Measurements from ENCODE around the gene PTPRM.

Gene PTPRM

DNA sequence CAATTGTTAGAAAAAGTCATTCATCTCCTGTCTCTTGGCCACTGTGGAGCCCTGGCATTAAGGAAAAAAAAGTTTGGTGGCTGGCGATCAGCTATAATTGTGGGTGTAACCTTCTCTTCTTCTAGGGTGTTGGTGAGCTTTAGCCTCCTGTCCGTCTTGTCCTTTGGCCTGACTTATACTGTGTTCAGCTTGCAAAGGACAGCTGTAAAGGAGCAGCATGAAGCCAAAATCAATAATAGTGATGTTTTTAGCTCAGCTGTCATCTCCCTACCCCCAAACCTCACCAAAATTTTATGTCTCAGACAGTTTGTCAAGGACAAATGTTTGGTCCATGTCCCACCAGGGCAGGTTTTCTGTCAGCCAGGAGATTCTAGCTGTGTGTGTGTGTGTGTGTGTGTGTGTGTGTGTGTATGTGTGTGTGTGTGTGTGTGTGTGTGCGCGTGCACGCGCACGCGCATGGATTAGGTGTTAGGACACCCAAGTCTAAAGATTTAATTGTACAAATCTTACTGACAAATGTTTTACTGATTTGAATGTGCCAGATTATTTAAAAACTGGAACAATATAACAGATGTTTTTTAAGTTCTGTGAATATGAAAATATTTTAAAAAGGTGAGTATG is 109.2 kb downstream of the PTPRM start:
- no peak for DNase-seq

DNA sequence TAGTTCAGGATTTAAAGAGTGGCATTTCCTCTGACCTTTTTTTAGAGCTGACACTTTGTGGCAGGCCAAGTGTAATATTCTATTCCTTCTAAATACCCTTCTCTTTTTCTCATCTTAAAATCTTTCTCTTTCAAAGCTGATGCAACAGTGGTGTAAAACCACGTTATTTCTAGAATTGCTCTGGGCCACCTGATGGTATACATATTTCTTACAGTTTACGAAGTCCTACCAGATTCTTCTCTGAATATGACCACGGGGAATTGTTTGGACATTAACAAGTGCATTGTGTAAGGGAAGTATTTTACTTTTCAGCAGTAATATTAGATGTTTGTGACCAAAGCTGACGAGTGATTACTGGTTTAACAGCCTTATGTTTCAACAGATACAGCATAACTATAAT is 109.9 kb downstream of the PTPRM start:
- no peak for DNase-seq

DNA sequence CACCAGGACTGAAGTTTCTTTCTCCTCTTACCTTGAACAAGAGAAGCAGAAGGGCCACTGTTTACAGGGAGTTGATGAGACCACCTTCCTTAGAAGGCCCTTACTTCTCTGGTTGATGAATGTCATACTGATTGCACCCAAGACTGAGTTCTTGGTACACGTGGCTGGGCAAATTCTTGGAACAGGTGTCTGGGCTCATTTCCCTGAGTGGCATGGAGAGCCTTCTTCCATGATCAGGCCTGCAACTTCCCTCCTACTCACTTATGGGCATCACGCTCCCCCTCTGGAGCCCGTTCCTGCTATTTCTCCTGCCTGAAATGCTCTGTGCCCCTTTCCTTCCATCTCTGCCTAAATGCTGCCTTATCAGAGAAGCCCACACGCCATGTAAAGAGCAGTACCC is 110.3 kb downstream of the PTPRM start:
- DNase-seq: no peak

DNA sequence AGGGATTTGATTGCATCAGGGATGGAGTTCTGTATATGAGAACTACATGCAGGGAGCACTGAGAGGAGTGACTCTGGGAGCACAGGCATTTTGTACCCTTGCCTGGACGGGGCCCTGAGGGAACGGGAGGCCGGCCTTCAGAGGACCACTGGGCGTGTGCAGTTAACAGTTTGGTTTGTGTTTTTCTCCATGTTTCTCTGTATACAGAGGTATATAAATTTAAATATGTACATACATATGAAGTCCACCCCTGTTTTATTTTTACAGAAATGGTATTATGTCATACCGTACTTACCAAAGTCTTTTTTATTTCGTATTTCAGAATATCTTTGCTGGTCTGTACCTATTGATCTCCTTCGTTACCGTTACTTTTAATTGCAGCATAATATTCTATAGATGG is 111.3 kb downstream of the PTPRM start:
- DNase-seq: no peak

DNA sequence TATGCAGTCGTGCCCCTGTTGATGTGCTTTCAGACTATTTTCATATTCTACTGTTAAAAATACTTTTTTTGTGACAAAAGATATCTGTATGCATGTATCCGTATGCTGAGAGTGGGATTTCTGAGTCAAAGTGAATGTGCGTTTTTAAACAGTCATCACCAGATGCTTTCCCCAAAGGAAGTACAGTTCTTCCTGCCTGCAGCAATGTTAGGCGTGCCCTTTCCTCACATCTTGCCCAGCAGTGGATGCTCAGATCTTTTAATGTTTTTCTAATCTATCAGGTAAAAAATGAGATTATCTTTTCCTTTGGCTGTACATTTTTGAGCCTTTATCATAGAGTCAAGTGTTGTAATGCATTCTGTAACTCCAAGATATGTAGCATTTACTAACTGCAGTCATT is 111.7 kb downstream of the PTPRM start:
- no peak for DNase-seq

DNA sequence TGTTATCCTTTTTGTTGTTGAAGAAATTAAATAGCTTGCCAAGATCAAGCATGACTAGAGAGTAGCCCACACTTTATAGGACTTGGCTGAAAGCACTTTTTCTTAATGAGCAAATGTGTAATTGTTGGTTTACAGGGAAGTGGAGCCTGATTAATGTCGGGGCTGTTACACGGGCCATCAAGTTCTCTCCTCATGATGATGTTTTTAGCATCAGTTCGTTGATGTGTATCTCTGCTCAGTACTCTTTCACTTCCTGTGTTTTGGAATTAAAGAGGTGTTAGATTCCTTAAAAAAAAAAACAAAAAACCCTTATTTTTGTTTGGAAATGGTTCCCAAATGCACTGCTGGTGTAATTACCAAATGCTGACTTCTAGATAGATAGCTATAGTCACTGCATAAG is 114.2 kb downstream of the PTPRM start:
- no peak for DNase-seq

DNA sequence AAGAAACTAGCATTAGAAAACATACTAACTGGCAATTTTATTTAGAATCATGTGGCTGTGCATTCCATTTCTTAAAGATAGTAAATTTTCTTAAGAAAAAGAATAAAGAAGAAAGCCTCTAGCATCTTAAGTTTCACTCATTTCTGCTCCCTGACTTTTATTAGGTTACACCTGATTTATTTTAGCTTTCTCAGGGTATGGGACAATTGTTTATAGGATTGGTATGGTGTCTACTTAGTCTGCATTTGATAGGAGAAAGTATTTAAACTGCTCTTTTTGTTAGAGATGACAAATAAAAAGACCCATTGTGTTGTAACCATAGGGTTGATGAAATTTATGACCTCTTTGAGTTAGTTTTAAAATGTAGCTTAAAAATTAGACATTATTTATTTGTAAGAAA is 115.2 kb downstream of the PTPRM start:
- DNase-seq: no peak

DNA sequence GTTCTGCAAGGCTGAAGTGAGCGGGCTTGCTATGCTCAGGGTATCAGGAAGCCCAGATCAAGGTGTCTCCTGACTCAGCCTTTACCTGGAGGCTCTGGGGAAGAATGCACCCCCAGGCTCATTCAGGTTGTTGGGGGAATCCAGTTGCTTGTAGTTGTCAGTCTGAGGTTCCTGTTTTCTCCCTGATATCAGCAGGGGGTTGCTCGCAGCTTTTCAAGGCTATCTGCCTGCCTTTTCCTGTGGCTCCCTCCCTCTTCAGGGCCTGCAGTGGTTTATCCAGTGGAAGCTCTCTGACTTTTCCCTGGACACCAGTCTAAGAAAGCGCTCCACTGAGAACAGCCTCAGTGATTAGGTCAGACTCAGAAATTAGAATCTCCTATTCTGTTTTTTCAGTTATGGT is 116.6 kb downstream of the PTPRM start:
- no peak for DNase-seq

DNA sequence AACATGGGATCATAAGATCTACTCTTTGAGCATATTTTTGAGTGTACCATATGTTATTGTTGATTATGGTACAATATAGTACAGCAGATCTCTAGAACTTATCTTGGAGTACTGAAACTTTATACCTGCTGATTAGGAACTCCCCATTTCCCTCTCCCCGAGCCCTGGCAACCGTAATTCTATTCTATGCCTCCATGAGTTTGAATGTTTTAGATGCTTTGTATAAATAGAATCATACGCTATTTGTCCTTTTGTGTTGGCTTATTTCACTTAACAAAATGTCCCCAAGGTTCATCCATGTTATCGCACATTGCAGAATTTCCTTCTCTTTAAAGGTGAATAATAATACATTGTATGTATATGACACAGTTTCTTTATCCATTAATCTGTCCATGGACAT is 117.2 kb downstream of the PTPRM start:
- DNase-seq: no peak

DNA sequence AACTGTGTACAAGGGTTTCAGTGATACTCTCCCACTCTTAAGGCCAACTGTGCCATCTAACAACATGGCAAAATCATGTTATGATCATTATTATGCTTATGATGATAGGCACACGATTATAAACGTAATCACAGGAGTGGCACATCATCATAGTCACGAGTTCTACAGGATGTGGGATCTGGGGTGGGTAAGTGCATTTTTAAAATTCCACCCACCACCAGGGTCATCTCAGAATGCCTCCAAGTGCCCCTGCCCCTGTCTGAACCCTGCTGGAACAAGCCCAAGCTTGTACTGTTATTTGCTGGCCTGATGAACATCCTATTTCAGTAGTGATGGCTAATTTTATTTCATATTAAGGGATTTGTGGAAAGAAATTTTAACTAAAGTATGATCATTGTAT is 117.8 kb downstream of the PTPRM start:
- DNase-seq: no peak

DNA sequence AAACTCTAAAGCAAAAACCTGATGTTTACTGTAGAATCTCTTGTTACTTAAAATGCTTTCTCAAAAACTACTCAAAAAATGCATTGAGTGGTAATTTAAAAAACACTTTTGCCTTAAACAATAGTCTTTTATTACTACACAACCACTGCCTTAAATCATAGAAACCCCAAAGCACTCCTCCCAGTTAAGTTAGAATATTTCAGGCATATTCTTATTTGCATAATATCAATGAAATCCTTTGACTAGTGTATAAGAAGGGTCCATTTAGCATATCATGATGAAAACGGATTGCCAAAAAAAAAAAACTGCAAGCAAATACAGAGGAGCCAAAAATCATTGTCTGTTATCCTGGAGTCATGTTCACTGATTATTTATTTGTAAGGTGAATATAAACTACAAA is 119.2 kb downstream of the PTPRM start:
- no peak for DNase-seq

DNA sequence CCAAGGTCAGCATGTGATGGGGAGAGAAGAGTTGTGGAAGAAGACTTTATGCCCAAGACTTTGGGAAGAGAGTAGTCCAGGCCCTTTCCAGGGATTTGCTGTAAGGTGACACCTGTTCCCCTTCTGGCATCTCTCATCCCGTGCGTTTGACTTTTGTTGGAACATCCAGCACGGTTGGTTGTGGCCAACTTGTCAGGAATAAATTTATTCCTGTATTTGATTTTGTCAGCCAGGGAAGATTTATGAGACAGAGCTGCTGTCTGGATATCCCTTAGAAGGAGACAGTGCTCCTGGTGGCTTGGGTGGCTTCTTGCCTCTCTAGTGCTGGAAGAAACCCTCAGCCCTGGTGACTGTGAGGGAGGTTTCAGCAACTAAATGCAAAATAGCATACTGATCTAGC is 121.5 kb downstream of the PTPRM start:
- no peak for DNase-seq

DNA sequence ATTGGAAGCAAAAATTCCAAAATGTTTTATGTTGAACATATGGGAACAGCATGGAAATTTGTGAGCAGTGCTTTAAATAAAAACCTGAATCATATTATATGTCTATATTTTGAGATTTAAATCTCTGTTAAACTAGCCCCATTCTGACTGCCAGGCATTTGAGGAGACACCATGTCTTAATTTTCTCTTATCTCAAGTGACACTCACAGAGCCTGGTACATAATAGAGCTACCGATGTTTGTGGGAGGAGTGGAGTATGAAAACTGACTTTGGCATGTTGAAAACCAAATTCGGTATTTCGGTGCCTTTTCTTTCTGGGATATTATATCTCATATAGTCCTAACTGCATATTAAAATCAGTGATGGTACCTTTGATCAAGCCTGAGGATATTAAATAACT is 124.1 kb downstream of the PTPRM start:
- DNase-seq: no peak

DNA sequence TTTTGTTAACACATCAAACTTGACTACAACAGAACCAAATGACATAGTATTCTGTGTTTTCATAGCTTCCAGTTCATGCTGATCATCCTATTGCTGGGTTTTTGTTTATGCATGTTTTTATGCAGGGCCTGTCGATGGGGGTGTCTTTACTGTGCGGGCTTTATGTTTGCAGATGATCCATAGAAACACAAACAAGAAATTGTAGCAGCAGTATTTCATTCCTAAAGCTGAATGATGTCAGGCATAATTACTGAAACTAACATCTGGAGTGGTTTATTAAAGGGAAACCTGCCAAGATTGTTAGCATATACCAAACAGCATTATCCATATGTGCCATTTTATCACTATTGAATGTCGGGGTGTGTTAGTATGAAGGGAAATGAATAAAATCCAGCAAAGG is 129.7 kb downstream of the PTPRM start:
- no peak for DNase-seq

DNA sequence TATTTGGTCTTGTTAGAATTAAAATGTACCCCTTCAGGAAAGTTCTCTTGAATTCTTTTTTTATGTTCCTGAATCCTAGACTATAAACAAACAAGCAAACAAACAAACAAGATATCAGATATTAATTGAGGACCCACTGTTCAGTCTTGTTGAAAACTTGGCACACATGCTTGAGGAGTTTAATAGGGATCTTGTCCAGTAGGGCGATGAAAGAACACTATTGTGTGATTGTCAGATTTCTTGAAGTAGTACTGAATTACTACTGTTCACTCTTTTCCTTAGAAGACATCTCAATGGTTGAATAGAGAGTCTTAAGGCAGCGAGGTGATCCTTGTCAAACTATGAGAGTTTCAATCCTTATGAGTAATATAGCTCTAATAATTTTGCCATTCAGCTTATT is 130.2 kb downstream of the PTPRM start:
- DNase-seq: no peak

DNA sequence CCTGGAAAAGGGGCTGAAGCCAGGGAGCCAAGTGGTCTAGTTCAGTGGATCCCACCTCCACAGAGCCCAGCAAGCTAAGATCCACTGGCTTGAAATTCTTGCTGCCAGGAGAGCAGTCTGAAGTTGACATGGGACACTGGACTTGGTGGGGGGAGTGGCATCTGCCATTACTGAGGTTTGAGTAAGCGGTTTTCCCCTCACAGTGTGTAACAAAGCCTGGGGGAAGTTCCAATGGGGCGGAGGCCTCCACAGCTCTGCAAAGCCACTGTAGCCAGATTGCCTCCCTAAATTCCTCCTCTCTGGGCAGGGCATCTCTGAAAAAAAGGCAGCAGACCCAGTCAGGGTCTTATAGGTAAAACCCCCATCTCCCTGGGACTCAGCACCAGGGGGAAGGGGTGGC is 144.4 kb downstream of the PTPRM start:
- DNase-seq: no peak

DNA sequence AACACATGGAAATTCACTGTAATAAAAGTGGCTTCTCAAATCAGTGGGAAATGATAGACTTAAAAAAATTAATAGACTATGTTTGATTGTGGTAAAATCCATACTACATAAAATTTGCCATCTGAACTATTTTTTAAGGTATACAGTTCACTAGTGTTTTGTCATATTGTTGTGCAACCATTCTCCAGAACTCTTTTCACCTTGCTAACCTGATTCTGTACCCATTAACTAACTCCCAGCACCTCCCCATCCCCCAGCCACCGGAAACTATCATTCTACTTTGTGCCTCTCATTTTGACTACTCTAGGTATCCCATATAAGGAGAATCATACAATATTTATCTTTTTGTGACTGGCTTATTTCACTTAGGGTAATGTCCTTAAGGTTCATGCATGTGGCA is 153.3 kb downstream of the PTPRM start:
- no peak for DNase-seq

DNA sequence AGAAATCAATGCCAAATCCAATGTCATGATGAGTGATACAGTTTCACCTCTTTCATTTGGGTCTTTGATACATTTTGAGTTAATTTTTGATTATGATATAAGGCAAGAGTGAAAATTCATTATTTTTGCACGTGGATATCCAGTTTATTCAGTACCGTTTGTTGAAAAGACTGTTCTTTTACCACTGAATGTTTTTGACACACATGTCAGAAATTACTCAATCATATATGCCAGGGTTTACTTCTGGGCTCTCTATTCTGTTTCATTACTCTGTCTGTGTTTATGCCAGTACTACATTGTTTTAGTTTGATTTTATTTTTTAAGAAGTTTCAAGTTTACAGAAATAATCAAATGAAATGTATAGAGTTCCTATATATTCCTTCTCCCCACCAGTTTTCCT is 154.4 kb downstream of the PTPRM start:
- DNase-seq: no peak

DNA sequence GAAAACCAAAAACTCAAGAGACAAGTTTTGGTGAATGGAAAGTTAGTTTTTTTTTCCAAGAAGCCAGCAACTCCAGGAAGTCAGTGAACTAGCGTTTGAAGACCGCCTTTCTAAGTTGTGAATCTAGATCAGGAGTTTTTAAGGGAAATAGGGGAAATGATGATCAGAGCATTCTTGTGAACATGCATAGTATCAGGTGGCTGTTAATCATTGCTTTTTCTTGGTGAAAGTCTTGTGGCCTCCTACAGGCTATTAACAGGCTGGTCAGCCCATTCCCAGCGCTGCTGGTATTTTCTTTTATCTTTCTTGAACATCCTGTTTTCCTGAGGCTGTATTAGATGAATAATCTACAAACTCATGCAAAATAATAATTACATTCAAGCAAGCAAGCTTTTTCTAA is 155.8 kb downstream of the PTPRM start:
- DNase-seq: no peak

DNA sequence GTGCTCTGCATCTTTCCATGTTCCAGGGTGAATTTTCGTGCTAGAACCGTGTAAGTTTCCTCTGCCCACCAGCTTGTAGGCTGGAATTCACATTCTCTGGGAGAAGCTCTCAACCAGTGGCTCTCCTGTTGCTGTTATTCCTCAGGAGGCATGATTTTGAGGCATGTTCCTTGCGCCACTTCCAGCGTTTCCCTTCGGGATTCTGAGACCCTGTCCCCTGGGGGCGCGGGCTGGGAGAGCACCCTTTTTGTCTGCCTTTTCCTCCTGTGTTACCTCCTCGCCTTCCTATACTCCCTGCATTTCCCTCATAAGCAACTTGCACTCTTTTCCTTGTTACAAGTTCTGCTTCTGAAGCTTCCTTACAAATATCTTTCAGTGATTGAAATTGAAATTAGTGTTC is 156.4 kb downstream of the PTPRM start:
- DNase-seq: no peak

DNA sequence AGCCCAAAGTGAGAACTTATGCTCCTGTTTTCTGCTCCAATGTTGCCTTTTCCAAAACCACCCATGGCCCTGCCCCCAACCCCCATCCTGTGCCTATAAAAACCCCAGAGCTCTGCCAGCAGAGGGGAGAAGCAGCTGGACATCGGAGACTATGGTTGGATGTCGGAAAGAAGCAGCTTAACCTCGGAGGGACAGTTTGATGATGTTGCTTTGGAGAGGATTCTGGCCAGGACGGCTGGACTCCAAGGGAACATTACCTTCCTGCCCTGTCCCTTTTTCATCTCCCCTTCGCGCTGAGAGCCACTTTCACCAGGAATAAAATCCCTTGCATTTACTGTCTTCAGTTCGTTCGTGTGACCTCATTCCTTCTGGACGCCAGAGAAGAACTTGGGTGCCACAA is 158.4 kb downstream of the PTPRM start:
- DNase-seq: no peak

DNA sequence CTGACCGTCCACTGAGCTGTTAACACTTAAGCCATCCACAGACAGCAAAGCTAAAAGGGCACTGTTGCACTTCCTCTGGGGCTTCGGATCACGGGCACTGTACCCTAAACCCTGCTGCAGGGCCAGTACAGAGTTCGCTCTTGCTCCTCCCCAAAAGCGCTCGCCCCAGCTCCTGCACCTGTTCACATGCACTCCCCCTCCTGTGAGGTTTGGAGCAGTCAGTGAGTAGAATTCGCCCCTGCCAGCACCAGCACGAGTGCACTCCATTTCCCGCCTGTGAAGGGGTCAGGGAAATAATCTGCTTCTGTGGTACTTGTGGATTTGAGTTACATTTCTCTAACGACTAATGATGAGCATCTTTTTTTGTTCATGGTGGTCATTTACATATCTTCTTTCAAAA is 158.8 kb downstream of the PTPRM start:
- no peak for DNase-seq

DNA sequence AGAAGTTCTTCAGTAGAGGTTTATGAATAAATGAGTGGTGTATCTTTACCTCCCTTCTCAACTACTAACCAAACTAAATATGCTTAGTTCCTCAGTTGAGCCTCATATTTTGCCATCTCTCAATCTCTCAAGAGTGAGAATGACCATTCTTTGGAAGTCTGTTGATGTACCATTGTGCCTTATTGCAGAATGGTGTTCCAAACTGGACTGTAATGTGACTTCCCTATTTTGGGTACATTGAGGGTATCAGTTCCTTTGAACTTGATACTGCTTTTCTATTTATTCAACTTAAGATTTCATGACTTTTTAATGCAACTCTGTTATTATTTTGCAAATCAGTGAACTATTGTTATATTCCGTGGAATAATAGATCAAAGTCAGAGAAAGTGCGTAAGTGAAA is 159.4 kb downstream of the PTPRM start:
- no peak for DNase-seq

DNA sequence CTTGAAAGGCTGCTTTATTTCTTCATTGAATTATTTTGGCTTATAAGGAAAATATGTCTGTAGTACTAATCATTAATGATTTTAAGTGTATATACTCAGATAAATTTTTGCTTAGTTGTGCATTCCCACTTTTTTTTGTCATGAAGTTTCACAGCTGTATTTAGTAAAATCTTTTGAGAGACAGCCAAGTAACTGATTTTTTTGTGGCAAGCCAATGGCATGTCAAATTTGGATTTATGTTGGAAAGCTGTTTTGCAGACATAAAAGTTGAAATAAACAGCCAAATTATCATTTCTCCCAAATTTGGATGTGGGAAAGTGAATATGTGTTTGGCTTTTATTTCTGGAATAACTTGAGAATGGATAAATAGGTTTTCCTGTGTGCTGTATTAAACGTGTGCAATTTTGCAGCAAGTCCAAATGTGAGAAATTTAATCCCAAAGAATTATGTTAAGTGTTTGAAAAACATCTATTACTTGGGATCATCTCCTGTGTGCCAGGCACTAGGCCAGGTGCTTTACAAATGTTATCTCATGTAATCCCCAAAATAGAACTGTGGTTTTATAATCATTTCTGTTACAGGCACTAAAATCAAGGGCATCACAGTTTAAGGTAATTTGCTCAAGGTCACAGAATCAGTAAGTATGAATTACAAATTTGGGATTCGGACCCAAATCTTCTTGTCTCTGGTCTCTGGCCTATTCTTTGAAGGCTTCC is 160.4 kb downstream of the PTPRM start:
- no peak for DNase-seq

DNA sequence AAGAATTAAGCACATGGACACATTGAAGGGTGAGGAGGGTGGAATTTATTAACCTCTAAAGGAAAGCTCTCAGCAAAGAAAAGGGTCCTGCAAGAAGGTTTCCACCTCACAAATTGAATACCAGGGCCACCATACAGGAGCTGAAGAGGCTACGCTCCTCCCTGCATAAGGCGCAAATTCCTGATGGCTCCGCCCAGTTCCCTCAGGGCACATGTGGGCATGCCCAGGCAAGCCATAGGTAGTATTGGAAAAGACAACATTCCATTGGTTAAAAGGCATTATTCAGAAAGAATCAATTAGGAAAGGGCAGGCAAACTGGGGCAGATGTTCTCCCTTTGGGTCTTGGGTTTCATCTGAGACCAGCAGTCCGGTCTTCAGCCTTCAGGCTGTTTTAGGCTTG is 161.2 kb downstream of the PTPRM start:
- no peak for DNase-seq

Measured in hematopoietic multipotent progenitor cell treated with erythropoietin and hydrocortisone succinate and interleukin-3 and kit ligand, for 6 days (in vitro differentiated cells).